Dermis microvascular lymphatic vessel endothelial cell (primary cell): Measurements from ENCODE around the gene DPP9. TPM values are rescaled to one million over a fixed set of nuclear protein-coding genes. Genes with fewer than 3 reads are reported as not detected.
"Not testable (repeated sequence)": the region's sequence is repeated elsewhere in the genome, so short reads cannot be mapped to it uniquely, and the experiment has no call there.

Source experiments
- DNase-seq, 2 donors: peaks; one replicate each; pipeline versions ENCODE4 v3.0.0 to v3.0.0-alpha.2; 2010; ENCODE audit warnings: low read depth in 2 of 2
- total RNA-seq: library from RNA; depleted of rRNA; stranded (reverse); fragments of >200 nt; gene quantifications from 2 replicates; pipeline ENCODE4 v1.2.1, GENCODE V29; 2014

DPP9 gene
- total RNA-seq, 1 donor from 2014 or later: 13.0 TPM

DNA sequence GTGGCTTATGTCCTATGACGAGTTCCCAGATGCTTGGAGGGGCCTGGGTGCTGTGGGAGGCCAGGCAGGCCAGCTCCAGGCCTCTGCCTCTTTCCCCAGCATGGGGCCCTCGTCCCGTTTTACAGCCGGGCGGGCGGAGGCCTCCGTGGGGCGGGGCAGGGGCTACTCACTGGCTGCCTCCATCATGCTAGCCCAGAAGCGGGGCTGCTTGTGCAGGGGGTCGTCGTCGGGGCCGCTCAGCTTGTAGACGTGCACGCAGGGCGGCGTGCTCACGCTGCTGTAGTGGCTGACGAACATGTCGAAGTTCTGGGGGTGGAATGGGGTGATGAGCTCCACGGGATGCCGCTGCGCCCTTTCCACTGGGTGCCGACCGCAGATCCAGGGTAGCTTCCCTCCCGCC, 35.1 kb downstream of the DPP9 start:
- DNase-seq: no peak

DNA sequence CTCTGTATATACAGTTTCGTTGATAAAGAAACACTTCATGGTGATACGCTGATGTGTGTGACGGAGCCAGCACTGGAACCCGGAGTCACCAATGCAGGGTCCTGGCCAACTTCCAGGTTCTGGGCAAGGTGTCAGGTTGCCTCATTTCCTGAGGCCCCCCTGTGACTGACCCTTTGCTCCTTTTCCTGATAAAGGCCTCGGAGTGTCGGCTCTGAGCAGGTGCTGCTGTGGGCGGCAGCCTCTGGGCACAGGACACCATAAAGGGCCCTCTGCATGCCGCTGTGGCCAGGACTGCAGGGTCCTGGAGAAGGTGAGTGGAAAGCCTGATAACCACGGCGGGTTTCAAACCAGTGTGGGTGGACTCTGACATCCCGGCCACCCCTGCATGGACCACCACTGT, 36.2 kb downstream of the DPP9 start:
- DNase-seq: peak; percentile 38 to 39

DNA sequence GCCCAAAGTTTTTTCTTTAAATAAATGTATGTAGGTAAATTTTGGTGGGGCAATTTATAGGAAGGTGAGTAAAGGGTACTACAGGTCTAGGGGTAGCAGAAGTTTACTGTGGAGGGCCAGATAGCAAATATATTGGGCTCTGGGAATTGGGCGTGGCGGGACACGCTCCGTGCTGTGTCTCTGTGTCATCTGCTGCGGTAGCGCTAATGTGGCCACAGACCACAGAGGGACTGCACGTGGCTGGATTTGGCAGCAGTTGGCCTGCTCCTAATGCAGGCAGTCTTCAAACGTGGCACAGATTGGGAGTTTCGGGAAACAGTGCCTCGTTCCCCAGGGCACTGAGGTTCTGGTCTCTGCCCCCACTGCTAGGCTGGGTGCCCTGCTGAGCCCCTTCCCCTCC, 36.9 kb downstream of the DPP9 start:
- DNase-seq: no peak

DNA sequence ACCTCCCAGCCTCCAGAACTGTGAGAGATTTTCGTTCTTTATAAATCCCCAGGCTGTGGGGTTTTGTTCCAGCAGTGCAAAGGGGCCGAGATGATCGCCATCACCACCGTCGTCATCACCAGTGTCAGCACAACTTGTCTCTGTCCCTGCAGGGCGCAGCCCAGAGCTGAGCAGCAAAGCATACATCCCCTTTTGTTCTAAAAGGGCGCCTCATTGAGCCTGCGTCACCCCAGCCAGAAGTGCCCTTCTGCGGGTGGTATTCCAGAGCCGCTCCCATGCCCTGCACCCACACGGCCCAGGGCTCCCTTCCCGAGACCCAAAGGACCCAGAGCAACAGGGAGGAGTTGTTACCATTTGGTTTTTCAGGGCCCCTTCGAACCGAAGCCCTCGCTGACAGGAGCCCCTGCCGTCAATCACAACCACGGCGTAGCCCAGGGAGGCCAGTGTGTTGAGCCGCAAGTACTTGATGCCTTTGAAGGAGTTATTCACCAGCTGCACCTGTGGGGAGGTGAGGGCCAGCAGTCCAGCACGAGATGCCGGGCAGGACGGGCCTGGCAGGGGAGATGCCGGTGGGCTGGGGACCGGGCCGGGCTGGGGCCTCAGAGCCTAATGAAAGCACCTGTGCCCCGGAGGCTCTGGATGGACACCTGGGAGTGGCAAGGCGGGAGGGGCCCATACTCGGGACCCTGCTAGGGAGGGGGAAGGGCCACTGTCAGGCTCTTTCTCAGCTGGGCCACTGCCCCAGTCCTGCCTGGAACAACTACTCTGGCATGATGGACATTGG, 39.1 kb downstream of the DPP9 start:
- DNase-seq: no peak

DNA sequence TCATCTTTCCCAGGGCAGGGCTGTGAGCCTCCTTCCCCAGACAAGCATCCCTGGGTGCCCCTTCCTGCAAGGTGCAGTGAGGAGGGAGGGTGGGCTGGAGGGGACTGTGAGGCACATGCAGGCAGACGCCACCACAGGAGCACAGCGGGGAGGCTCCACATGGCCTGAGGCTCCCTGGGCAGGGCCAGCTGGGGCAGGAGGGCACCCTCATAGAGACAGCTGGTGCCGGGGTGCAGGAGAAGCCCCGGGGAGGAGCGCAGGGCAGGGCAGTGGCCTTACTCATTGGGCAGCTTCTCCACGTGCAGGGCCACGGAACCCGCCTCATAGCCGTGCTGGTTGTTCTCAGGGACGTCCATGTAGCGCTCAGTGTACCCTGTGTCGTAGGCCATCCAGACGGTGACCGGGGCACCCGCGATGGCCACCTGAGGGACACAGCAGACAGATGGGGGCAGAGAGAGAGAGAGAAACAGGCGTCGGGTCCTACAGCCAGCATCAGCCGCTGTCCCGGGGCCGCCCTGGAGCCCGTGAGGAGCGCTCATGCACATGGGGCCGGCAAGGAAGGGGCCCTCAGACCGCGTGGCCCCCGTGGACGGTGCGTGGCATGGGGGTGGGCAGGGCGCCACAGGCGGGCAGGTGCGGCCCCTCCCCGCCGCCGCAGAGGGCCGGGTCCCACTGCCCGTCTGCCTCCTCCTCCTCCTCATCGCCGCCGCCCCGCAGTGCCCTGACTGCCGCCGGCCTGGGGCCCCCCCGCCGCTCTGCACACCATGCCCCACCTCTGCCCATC, 41.0 kb downstream of the DPP9 start:
- DNase-seq: no peak

DNA sequence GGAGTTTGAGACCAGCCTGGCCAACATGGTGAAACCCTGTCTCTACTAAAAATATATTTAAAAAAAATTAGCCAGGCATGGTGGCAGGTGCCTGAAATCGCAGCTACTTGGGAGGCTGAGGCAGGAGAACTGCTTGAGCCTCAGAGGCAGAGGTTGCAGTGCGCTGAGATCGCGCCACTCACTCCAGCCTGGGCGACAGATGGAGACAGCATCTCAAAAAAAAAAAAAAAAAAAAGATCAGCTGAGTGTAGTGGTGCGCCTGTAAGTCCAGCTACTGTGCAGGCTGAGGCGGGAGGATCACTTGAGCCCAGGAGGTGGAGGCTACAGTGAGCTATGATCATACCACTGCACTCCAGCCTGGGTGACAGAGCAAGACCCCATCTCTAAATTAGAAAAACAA, 43.6 kb downstream of the DPP9 start:
- DNase-seq: not testable (repeated sequence)

DNA sequence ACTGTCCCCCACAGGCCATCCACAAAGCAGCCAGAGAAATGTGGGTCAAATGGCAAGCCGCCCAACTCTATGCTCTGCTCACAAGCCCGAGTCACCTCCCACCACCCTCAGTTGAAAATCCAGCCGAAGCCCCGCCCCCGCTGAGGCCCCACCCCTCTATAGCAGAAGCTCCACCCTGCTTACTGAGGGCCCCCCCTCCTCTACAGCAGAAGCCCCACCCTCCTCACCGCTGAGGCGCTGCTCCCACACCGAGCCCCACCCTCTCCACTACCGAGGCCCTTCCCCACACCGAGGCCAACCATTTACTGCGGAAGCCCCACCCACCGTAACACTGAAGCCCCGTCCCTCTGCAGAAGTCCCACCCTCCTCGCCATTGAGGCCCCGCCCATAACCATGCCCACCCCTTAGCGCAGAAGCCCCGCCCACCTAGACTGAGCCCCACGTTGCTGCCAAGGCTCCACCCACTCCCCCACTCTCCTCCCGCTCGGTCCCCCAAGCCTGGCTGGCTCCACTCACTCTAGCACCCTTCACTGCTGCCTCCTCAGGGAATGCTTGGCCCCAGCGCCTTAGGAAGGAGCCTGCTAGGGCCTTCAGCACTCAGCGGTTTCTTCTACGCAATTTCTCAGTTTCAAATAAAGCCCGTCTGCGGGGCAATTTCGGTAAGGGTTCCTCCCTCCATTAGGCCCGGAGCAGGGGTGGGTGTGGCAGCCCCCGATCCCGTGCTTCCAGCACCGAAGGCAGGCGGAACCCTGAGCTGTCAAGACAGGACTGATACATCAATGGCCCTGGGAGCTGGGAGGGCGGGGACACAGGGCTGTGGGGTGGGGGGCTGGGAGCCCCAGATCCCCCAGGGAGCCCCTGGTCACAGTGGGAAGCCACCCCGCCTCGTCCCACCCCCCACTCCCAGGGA, 44.5 kb downstream of the DPP9 start:
- DNase-seq: peak in 1 of 2 donors; percentile 44

DNA sequence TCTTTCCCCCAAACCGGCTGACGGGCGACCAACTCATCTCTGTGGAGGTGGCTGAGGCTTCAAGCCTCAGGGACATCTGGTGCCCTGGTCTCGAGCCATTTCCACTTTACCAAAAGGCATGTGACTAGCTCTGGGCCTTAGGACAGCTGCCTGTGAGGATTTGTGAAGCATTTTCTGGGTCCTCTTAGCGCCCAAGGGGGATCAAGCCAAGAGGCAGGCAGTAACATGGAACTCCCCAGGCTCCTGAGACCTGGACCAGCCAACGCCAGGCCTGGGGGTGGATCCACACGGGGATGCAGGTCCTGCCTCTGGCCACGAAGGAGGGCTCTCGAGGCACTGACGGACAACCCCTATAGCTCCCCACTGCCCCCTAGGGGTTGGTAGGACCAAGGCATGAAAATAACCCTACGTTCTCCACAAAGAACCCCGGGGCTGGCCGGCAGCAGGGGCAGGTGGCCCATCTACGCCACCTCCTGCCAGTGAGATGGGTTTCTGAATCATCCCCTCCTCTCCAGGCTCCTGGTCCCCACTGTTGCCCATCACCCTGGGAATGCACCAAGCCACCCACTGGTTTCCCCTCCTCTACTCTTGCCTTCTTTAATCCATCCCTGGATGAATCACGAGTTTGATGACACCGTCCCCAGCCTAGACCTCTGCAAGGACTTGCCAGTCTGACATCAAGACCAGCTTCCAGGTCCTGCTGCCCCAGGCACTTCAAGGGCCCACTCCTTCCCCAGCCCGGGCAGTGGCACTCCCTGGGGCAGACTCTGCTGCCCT, 46.5 kb downstream of the DPP9 start:
- peak; percentile 37 to 67 for DNase-seq

DNA sequence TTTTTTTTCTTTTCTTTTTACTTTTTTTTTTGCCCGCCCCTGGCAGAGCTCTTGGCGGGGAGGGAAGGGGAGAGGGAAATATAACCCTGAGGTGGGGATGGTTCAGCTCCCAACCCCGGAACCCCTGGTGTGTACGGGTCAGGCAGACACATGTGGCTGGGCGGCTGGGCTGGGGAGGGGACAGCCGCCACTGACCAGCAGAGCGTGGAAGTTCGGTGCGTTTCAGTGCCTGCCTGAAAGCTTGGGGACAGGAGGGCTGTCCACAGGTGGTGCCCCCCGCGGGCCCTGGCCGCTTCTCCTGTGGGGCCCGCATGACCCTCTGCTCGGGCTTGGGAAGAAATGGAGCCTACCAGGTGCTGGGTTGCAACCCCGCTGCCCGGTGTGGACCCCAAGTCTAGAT, 48.3 kb downstream of the DPP9 start:
- DNase-seq: no peak

DNA sequence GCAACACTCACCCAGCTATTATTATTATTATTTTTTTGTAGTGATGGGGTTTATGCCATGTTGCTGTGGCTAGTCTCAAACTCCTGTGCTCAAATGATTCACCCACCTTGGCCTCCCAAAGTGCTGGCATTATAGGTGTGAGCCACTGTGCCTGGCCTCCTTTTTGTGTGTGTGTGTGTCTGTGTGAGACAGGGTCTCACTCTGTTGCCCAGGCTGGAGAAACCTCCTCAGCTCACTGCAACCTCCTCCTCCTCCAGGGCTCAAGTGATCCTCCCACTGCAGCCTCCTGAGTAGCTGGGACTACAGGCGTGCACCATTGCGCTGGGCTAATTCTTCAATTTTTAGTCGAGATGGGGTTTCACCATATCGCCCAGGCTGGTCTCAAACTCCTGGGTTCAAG, 49.9 kb downstream of the DPP9 start:
- DNase-seq: no peak

DNA sequence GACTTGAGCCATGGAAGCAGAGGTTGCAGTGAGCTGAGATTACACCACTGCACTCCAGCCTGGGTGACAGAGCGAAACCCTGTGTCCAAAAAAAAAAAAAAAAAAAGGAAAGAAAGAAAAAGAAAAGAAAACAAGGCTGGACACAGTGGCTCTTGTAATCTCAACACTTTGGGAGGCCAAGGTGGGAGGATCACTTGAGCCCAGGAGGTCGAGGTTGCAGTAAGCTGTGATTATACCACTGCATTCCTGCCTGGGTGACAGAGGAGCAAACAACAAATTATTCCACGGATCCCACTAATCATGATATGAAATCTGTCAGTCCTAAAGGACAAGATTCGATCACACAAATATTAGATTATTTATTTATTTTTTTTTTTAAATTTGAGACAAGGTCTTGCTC, 50.4 kb downstream of the DPP9 start:
- DNase-seq: no peak

DNA sequence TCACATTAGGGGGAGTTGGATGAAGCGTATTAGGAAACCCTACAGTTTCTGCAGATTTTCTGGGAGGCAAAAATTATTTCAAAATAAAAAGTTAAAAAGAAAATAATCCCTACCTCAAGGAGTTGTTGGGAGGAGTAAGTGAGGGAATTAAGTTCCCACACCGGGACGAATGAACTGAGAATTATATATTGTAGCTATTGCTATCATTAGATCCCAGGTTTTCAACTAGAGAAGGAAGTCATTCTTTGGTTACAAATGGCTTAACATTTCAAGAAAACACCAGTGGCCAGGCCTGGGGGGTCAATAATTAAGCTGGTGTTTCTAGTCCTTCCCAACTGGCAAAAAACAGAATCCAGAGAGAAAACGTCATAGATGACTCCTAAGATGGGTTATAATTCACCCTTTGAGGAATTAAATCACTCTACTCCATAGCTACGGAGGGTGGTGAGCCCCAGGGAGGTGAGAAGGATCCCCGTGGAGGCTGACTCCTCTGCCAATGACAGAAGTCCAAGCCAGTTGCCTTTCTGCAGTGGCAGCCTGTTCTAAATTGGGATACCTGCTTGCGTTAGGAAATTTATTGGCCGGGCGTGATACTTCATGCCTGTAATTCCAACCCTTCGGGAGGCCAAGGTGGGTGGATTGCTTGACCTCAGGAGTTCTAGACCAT, 52.3 kb downstream of the DPP9 start:
- no peak for DNase-seq

DNA sequence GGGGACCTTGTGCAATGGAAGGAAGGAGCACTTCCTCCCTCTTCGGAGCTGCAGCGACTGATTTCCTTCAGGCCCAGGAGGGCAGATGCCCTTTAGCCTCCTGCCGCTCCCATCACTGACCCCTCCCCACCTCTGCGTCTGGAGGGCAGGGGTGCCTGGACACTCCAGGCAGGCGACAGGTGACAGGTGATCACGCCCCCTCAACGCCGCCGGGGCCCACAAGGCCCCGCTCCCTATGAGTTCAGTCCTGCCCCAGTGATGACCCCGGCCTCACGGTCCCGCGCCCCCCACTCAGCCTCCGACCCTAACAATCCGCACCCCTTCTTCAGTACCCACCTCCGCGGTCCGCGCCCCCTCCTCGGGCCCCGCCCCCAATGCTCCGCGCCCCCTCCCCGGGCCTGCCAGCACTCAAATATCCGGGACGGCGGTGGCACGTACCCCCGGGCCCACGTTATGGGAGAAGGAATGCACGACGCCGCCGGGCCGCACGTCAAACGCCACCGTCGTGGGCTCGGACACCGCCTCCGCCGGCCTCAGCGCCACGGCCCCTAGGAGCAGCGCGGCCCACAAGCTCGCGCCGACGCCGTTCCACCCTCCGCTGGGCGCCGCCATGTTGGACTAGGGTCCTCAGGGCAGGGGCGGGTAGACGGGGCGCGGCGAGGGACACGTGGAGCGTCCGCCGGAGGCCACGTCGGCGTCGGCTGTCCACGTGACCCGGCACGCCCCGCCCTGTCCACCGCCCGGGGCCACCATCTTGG, 53.7 kb downstream of the DPP9 start, which contains the start of gene MYDGF:
Gene MYDGF, minus strand, starts transcription at position 620 of the 758 bp plus-strand sequence. Its CDS starts 8 bp downstream, at position 612.
- DNase-seq: peak; percentile 80 to 94

DNA sequence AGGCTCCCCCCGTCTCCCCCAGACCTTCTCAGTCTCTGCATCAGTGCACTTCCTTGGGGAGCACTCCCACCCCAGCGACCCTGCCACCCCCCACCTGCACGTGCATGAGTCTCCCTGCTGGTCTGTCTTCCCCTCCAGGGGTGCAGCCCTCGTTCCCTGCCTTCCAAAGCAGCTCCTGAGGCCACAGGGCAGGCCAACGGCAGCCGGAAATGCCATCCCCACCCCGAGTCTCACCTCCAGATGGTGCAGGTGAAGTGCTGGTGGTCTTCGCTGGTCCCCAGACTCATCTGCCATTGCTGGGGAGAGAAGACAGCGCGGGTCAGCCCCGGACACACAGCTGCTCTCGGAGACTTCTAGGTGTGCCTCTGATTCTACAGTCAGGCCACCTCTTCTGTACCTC, 59.0 kb downstream of the DPP9 start:
- no peak for DNase-seq

DNA sequence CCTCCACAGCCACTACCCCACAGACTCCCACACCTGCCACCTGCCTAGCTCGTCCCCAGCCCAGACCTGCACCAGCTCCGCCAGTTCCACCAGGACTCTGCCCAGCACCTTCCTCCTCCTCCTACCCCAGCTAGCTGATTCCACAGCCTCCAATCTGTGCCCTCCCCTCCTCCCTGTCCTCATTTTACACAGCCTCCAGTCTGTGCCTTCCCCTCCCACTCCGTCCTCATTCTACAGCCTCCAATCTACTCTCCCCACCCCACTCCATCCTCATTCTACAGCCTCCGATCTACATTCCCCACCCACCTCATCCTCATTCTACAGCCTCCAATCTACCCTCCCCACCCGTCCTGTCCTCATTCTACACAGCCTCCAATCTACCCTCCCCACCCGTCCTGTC, 60.8 kb downstream of the DPP9 start:
- no peak for DNase-seq

DNA sequence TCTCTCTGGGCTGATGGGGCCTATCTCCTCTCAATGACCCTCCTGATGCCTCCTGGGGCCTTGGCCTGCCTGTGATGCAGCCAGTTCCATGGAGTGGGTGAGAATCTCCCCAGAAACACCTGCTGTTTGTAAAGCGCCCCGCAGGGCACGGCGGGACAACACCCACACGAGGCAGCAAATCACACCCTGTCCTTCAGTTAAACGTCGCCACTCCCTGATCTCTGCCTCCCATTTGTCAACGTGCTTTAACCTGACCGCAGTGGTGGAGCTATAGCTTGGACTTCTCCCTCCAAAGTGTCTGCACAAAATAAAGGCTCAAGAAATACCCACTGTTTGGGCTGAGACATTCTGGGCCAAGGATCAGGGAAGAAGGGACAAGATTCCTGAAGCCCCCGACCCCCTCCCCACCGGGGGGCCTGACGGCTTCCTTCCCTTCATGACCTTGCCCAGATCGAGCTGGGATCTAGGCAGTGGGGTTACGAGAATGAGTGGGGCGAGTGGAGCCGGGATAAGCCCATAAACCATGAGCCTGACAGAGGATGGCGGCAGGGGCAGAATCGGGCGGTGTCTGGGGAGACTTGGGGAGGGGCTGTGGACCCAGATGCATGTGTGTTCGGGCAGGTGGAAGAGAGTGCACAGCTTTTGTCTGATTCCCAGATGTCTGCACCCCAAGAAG, 61.5 kb downstream of the DPP9 start:
- DNase-seq: no peak

DNA sequence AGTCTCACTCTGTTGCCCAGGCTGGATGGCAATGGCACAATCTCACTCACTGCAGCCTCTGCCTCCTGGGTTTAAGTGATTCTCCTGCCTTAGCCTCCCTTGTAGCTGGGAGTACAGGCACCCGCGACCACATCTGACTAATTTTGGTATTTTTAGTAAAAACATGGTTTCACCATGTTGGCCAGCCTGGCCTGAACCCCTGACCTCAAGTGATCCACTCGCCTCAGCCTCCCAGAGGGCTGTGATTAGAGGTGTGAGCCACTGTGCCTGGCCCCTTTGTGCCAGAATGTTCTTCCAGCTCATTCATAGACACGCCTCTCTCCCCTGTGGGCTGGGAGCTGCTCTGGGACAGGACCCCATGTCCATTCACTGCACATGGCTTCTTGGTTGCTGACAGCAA, 62.6 kb downstream of the DPP9 start:
- no peak for DNase-seq

DNA sequence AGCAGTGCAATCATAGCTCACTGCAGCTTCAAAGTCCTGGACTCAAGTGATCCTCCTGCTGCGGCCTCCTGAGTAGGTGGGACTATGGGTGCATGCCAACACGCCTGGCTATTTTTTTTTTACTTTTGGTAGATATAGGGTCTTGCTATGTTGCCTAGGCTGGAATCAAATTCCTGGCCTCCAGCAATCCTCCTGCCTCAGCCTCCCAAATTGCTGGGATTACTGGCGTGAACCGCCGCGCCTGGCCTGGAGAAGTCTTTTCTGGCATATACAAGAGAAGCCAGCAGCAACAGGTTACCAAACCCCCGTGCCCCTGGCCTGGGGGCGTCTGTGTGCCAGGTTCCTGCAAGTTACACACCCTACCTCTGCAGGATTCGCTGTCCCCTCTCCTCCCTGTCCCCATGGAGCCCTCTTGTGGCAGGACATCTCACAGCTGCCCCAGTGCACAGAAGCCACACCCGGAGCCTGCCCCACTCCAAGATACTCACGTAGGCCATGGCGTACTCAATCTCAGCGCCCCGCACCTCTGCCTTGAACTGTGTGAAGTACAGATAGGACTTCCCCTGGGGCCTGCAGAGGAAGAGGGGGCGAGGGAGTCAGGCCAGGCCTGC, 63.4 kb downstream of the DPP9 start:
- peak; percentile 32 to 58 for DNase-seq

DNA sequence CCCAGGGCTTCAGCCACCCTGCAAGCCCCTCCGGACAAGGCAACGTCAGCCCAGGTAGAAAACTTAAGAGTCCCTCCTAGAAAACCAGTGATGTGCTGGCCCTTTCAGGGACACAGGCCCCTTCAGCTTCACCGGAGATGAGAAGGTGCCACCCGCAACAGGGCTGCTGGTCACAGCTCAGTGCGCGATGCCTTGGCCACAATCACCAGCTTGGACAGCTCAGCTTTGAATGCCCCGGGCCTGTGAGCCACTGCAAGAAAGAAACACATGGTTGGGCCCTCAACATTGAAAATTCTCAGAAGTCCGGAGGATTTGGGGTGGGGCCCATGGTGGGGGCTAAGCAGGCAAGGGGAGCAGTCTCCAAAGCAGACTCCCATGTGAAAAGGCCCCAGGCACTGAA, 65.8 kb downstream of the DPP9 start:
- DNase-seq: no peak
